ENCODE data around the gene ATXN10. TPM values are rescaled to one million over a fixed set of nuclear protein-coding genes. Genes with fewer than 3 reads are reported as not detected.

Gene ATXN10
- total and polyA plus RNA-seq, 7 experiments from 2014 or later, result 64.2 to 105 (median 76.1) TPM

DNA sequence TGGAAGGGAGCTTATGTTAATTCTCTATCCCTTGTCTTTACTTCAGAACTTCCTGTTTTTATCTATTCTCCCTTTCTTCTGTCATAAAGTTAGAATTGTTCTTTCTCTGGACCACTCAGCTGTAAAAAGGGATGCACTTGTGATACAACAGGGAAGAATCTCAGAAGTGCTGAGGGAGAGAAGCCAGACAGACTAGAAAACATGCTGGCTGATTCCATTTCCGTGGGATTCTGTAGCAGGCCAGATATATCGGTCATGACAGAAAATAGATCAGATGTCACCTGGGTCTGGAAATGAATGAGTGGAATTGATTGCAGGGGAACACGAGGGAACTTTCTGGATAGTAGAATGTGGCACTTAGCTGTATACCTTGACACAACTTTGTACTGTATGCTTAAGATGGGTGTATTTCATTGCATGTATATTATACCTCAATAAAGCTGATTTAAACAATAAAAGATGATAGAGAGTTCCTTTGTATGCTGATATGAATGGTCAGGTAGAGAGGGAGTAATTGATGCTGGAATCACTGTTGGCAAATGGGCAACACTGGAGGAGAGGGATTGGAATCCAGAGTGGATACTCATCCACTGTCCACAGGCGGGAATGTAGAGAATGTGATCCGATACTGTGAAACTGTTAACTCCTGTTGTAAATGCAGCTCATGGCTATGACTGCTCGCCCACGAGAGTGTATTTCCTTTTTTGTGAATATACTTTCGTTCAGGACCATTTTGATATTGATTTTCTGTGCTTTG is 59.6 kb downstream of the ATXN10 start:
- H3K27ac Mint-ChIP-seq, result peak overlapping the region in 3 of 9 donors; percentile 22 to 29 (median 27)

DNA sequence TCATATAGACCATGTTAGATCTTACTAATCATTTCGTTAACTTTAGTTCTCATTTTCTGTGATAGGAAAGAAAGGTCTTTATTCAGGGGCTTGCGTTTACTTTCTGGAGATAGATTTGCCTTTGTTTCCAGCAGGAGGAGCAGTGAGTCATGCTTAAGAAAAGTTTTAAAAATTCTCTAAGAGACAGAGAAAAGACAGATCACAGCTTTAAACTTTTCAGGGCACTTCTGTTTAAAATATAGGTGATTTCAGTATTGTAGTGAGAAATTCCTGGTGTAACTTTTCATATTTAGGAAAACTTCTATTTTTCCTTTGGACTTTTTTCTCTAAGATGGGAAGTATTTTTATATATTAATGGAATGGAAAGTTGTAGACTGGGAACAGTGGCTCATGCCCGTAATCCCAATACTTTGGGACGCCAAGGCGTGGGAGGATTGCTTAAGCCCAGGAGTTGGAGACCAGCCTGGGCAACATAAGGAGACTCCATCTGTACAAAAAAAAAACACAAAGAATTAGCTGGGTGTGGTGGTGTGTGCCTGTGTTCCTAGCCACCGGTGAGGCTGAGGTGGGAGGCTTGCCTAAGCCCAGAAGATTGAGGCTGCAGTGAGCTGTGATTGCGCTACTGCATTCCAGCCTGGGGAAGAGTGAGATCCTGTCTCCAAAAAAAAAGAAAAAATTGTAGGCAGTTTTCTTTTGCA is 60.3 kb downstream of the ATXN10 start:
- H3K27me3 Mint-ChIP-seq, result no peaks in the 10 kb centered on the region
- H3K4me1 Mint-ChIP-seq, result peaks cover 5 to 24% (median 10%) of the 10 kb centered on the region in 7 donors
- H3K36me3 Mint-ChIP-seq, result peaks cover 0 to 33% (median 20%) of the 10 kb centered on the region in 5 donors
- H3K4me3 Mint-ChIP-seq, result no peak overlapping the region
- H3K27ac ChIP-seq (ENCODE audit: low read depth, low read length), result no peak overlapping the region
- POLR2A ChIA-PET, result interaction anchor here (0.6 kb wide), 1 partner anchor 498 kb away, joined by 3 read pairs; no protein-coding TSS in a partner anchor
- H3K9me3 ChIP-seq (ENCODE audit: control insufficient read depth in 2 of 3, low read length in 3 of 3), result no peaks in the 10 kb centered on the region
- no peak overlapping the region for H3K4me3 ChIP-seq (ENCODE audit: low read length)
- H3K36me3 ChIP-seq (ENCODE audit: control insufficient read depth in 2 of 3, insufficient read depth in 3 of 3, low read length in 3 of 3), result peaks cover 0 to 28% (median 0%) of the 10 kb centered on the region in 3 experiments
- ATAC-seq (no peak), DNase-seq (no peak)
- H3K27ac Mint-ChIP-seq, result peak overlapping the region in 1 of 9 donors; percentile 27
- intact Hi-C loops (cut with micrococcal nuclease), result no loop called here
- CTCF ChIA-PET, result no interaction called here
- no peaks in the 10 kb centered on the region for H3K9me3 Mint-ChIP-seq
- H3K27me3 ChIP-seq (ENCODE audit: control insufficient read depth in 2 of 2, insufficient read depth in 2 of 2, low read length in 2 of 2), result no peaks in the 10 kb centered on the region
- H3K4me1 ChIP-seq (ENCODE audit: control insufficient read depth in 2 of 2, insufficient read depth in 2 of 2, low read length in 2 of 2), result no peaks in the 10 kb centered on the region

More for the DNA sequence above, 59.6 kb downstream of the ATXN10 start:
- ChIA-PET CTCF (no interaction called here), POLR2A (no interaction called here)
- Histone ChIP-seq H3K36me3 (ENCODE audit: control insufficient read depth in 2 of 3, insufficient read depth in 3 of 3, low read length in 3 of 3) (peaks cover 0 to 26% (median 0%) of the 10 kb centered on the region in 3 experiments), H3K4me1 (ENCODE audit: control insufficient read depth in 2 of 2, insufficient read depth in 2 of 2, low read length in 2 of 2) (no peaks in the 10 kb centered on the region), H3K27me3 (ENCODE audit: control insufficient read depth in 2 of 2, insufficient read depth in 2 of 2, low read length in 2 of 2) (no peaks in the 10 kb centered on the region), H3K4me3 (ENCODE audit: low read length) (no peak overlapping the region), H3K9me3 (ENCODE audit: control insufficient read depth in 2 of 3, low read length in 3 of 3) (no peaks in the 10 kb centered on the region), H3K27ac (ENCODE audit: low read depth, low read length) (no peak overlapping the region)
- Mint-ChIP-seq H3K4me1 (peaks cover 7 to 31% (median 17%) of the 10 kb centered on the region in 7 donors), H3K27me3 (no peaks in the 10 kb centered on the region), H3K4me3 (no peak overlapping the region), H3K9me3 (no peaks in the 10 kb centered on the region), H3K36me3 (peaks cover 0 to 29% (median 14%) of the 10 kb centered on the region in 5 donors)
- intact Hi-C loops (cut with micrococcal nuclease), result no loop called here
- ATAC-seq, result no peak
- no peak for DNase-seq

DNA sequence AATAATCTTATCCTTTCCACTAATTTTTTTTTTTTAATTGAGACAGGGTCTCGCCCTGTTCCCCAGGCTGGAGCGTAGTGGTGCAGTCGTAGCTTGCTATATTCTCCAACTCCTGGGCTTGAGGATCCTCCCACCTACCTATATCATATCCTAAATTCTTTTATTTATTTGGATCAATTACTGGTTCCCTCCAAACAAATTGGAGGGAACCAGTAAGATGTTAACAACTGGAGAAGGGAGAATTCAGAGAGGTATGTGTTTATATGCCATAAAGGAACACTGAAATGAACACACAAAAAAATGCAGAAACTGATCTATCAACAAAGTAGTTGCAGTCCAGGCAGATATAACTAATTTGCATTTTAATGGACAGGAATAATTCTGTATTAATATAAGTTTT is 63.6 kb downstream of the ATXN10 start:
- Histone ChIP-seq H3K27me3 (ENCODE audit: control insufficient read depth in 2 of 2, insufficient read depth in 2 of 2, low read length in 2 of 2) (peaks cover 0 to 4% of the 10 kb centered on the region in 2 donors), H3K4me1 (ENCODE audit: control insufficient read depth in 2 of 2, insufficient read depth in 2 of 2, low read length in 2 of 2) (no peaks in the 10 kb centered on the region), H3K27ac (ENCODE audit: low read depth, low read length) (no peak overlapping the region), H3K9me3 (ENCODE audit: control insufficient read depth in 2 of 3, low read length in 3 of 3) (no peaks in the 10 kb centered on the region), H3K36me3 (ENCODE audit: control insufficient read depth in 2 of 3, insufficient read depth in 3 of 3, low read length in 3 of 3) (peaks cover 0 to 33% (median 0%) of the 10 kb centered on the region in 3 experiments), H3K4me3 (ENCODE audit: low read length) (no peak overlapping the region)
- POLR2A ChIA-PET, result no interaction called here
- H3K9me3 Mint-ChIP-seq, result no peaks in the 10 kb centered on the region
- CTCF ChIA-PET, result no interaction called here
- peaks cover 0 to 18% (median 2%) of the 10 kb centered on the region in 7 donors for H3K4me1 Mint-ChIP-seq
- H3K27ac Mint-ChIP-seq, result no peak overlapping the region
- no peaks in the 10 kb centered on the region for H3K27me3 Mint-ChIP-seq
- DNase-seq (no peak), ATAC-seq (no peak)
- H3K36me3 Mint-ChIP-seq, result peaks cover 10 to 52% (median 39%) of the 10 kb centered on the region in 5 donors
- no peak overlapping the region for H3K4me3 Mint-ChIP-seq
- intact Hi-C loops (cut with micrococcal nuclease), result no loop called here

DNA sequence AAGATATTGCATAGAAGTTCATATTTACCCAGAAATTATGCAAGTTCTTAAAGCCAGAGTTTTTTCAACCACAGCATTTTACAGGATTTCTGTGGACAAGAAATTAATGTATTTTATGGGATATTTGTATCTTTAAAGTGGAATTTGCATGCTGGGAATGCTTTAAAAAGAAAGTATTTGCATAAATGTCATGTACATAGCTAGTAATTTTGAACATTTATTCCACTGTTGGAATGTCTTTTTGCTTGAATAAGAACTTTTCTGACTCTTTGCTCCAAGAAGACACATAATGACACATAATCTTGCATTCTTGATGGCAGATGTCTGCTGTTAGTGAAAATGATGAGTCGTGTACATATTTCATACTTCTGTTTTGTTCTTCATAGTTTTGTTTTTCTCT is 66.6 kb downstream of the ATXN10 start:
- ChIA-PET POLR2A (no interaction called here), CTCF (no interaction called here)
- peaks cover 14 to 46% (median 14%) of the 10 kb centered on the region in 3 experiments for H3K36me3 ChIP-seq (ENCODE audit: control insufficient read depth in 2 of 3, insufficient read depth in 3 of 3, low read length in 3 of 3)
- ATAC-seq (no peak), DNase-seq (no peak)
- Mint-ChIP-seq H3K27ac (peak overlapping the region in 1 of 9 donors; percentile 18), H3K36me3 (peaks cover 23 to 65% (median 52%) of the 10 kb centered on the region in 5 donors), H3K9me3 (peaks cover 0 to 5% (median 0%) of the 10 kb centered on the region in 11 donors), H3K4me1 (peaks cover 0 to 8% (median 3%) of the 10 kb centered on the region in 7 donors), H3K27me3 (no peaks in the 10 kb centered on the region), H3K4me3 (no peak overlapping the region)
- peaks cover 0 to 4% of the 10 kb centered on the region in 2 donors for H3K27me3 ChIP-seq (ENCODE audit: control insufficient read depth in 2 of 2, insufficient read depth in 2 of 2, low read length in 2 of 2)
- intact Hi-C loops (cut with micrococcal nuclease), result no loop called here
- H3K9me3 ChIP-seq (ENCODE audit: control insufficient read depth in 2 of 3, low read length in 3 of 3), result no peaks in the 10 kb centered on the region
- no peaks in the 10 kb centered on the region for H3K4me1 ChIP-seq (ENCODE audit: control insufficient read depth in 2 of 2, insufficient read depth in 2 of 2, low read length in 2 of 2)
- H3K4me3 ChIP-seq (ENCODE audit: low read length), result no peak overlapping the region
- H3K27ac ChIP-seq (ENCODE audit: low read depth, low read length), result no peak overlapping the region

DNA sequence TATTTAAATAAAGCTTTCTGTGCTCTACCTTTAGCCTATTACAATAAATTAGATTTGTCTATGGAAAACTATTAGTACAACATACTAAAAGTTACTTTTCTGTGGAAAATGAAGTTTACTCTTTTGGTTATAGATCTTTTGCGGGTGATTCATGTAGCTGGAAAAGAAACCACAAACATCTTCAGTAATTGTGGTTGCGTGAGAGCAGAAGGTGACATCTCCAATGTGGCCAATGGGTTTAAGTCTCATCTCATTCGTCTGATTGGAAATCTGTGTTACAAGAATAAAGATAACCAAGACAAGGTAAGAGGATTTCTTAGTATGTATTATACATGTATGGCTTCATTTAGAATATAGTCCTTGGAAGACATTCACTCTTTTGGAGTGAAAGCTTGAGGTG is 68.6 kb downstream of the ATXN10 start:
- H3K27me3 Mint-ChIP-seq, result no peaks in the 10 kb centered on the region
- CTCF ChIA-PET, result interaction anchor here (0.7 kb wide), 1 partner anchor 11 kb away, joined by 3 read pairs; no protein-coding TSS in a partner anchor
- ATAC-seq, result no peak

DNA sequence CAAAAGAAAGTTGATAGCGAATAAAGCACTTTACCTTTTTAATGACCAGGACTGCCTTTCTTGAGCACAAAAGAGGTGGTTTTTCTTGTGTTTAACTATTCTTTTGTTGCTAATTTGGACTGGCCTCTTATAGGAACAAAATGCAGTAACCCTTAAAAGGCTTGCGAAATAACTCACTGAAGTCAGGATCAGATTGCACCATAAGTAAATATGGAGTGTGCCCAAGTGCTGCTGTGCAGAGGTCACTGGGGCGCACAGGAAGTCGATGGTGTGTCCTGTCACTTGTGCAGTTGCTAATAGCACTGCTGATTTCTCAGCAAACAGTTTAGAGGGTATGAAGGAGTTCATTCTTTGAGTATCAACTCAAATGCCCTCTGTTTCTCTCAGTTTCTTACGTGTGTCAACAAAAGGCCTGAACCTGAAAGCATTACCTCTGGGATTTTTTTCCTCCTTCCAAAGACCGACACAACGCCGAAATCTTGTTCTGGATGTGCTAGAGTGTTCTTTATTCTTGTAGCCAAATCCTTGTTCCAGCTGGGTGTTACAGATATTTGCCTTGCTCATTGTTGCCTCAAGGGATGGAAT is 71.3 kb downstream of the ATXN10 start:
- H3K27me3 ChIP-seq (ENCODE audit: control insufficient read depth in 2 of 2, insufficient read depth in 2 of 2, low read length in 2 of 2), result no peaks in the 10 kb centered on the region
- DNase-seq (no peak), ATAC-seq (peak; percentile 29)
- peaks cover 24 to 80% (median 59%) of the 10 kb centered on the region in 5 donors for H3K36me3 Mint-ChIP-seq
- H3K27ac ChIP-seq (ENCODE audit: low read depth, low read length), result no peak overlapping the region
- no peak overlapping the region for H3K27ac Mint-ChIP-seq
- H3K4me3 ChIP-seq (ENCODE audit: low read length), result no peak overlapping the region
- peaks cover 3 to 8% (median 5%) of the 10 kb centered on the region in 7 donors for H3K4me1 Mint-ChIP-seq
- intact Hi-C loops (cut with micrococcal nuclease), result no loop called here
- no peaks in the 10 kb centered on the region for H3K9me3 ChIP-seq (ENCODE audit: control insufficient read depth in 2 of 3, low read length in 3 of 3)
- CTCF ChIA-PET, result no interaction called here
- H3K27me3 Mint-ChIP-seq, result no peaks in the 10 kb centered on the region
- H3K4me3 Mint-ChIP-seq, result no peak overlapping the region
- H3K4me1 ChIP-seq (ENCODE audit: control insufficient read depth in 2 of 2, insufficient read depth in 2 of 2, low read length in 2 of 2), result no peaks in the 10 kb centered on the region
- H3K9me3 Mint-ChIP-seq, result peaks cover 0 to 5% (median 0%) of the 10 kb centered on the region in 11 donors
- peaks cover 14 to 39% (median 14%) of the 10 kb centered on the region in 3 experiments for H3K36me3 ChIP-seq (ENCODE audit: control insufficient read depth in 2 of 3, insufficient read depth in 3 of 3, low read length in 3 of 3)
- POLR2A ChIA-PET, result no interaction called here

More for the DNA sequence above, 68.6 kb downstream of the ATXN10 start:
- no peak for DNase-seq
- Mint-ChIP-seq H3K36me3 (peaks cover 24 to 81% (median 62%) of the 10 kb centered on the region in 5 donors), H3K4me3 (no peak overlapping the region), H3K9me3 (peaks cover 0 to 5% (median 0%) of the 10 kb centered on the region in 11 donors), H3K4me1 (peaks cover 0 to 8% (median 4%) of the 10 kb centered on the region in 7 donors), H3K27ac (no peak overlapping the region)
- Histone ChIP-seq H3K36me3 (ENCODE audit: control insufficient read depth in 2 of 3, insufficient read depth in 3 of 3, low read length in 3 of 3) (peaks cover 14 to 46% (median 14%) of the 10 kb centered on the region in 3 experiments), H3K27me3 (ENCODE audit: control insufficient read depth in 2 of 2, insufficient read depth in 2 of 2, low read length in 2 of 2) (peaks cover 0 to 4% of the 10 kb centered on the region in 2 donors), H3K9me3 (ENCODE audit: control insufficient read depth in 2 of 3, low read length in 3 of 3) (no peaks in the 10 kb centered on the region), H3K4me1 (ENCODE audit: control insufficient read depth in 2 of 2, insufficient read depth in 2 of 2, low read length in 2 of 2) (no peaks in the 10 kb centered on the region), H3K27ac (ENCODE audit: low read depth, low read length) (no peak overlapping the region), H3K4me3 (ENCODE audit: low read length) (no peak overlapping the region)
- POLR2A ChIA-PET, result interaction anchor here (1.6 kb wide), 1 partner anchor 10 kb away, joined by 5 read pairs; no protein-coding TSS in a partner anchor
- intact Hi-C loops (cut with micrococcal nuclease), result no loop called here

All from naive thymus-derived CD4-positive, alpha-beta T cell (primary cell).